ENCODE results near the gene RGMA.

The RGMA gene, protein sequence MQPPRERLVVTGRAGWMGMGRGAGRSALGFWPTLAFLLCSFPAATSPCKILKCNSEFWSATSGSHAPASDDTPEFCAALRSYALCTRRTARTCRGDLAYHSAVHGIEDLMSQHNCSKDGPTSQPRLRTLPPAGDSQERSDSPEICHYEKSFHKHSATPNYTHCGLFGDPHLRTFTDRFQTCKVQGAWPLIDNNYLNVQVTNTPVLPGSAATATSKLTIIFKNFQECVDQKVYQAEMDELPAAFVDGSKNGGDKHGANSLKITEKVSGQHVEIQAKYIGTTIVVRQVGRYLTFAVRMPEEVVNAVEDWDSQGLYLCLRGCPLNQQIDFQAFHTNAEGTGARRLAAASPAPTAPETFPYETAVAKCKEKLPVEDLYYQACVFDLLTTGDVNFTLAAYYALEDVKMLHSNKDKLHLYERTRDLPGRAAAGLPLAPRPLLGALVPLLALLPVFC

GRCh38 chr15:93088981-93089726, at the start of gene RGMA:
Gene RGMA, minus strand, starts transcription at chr15:93089211. Its CDS starts 279 bp downstream, at chr15:93088932.
- no peak for DNase-seq

DNA sequence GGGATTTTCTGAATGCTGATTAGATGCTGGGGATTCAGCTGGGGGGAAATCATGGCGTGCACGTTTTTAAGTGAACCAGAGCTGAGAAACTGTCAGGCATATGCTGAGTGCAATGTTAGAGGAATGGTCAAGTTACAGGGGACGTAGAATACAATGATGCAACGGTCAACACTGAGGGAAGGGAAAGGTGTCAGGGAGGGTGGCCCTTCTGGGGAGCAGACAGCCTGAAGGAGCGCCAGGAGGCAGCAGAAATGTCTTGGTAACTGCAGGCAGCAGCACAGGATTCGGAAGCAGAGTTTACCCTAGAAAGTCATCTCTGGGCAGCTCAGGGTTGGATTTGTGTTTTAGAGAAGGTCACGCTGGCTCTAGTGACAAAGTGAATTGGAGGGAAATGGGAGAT, 47.6 kb upstream of the RGMA start:
- DNase-seq: no peak

DNA sequence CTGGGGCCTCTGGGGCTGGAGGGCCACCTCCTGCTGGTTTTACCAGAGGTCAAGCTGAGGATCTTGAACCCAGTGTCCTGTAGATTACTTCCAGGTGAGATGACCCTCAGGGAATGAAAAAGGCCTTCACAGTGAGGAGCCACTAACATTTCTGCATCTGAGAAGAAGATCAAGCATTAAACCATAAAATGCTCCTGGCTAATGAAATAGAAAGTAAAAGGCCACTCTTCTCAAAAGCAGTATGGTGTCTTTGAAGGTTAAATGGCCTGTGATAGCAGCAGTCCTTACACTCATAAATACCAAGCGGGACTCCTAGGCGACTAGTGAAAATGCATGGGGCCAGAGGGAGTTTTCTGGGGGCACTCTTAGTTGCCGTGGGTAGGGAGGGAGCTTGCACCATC, 47.0 kb upstream of the RGMA start:
- DNase-seq: no peak

DNA sequence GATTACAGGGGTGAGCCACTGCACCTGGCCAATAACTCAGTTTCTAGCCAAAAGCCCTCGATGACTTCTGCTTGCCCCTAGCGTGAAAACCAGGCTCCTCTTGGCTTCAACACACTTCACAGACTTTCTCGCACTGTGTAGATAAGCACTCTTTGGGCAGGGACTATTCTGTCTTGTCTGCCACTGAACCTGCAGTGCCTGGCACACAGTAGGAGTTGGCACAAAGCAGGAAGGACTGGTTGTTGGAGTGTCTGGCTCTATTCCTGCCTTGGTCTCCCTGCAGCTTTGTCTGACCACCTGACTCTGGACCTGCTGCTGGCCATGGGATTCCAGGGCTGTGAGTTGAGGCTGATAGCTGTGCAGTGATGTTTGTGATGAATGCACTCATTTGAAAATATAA, 46.4 kb upstream of the RGMA start:
- no peak for DNase-seq

DNA sequence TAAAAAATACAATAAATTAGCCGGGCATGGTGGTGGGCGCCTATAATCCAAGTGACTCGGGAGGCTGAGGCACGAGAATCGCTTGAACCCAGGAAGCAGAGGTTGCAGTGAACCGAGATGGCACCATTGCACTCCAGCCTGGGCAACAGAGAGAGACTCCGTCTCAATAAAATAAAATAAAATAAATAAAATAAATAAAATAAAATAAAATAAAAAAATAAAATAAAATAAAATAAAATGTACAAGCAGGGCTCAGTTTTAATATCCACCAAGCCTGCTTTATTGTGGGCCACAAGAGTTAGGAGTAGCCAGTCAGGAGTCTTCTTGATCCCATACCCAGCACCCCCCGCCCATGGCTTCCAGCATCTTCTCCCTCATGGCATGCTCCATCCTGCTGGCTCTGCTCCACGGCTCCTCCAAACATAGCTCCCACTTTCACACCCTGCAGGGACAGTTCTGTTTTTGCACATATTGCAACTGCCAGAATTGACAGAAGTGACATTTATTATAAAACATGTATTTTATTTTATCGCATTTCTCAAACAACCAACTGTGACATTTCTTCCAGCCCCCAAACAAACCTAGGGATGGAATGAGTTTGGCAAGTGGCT, 42.6 kb upstream of the RGMA start:
- DNase-seq: no peak

GRCh38 chr15:93129702-93130488, 40.9 kb upstream of the RGMA start:
- no peak for DNase-seq

DNA sequence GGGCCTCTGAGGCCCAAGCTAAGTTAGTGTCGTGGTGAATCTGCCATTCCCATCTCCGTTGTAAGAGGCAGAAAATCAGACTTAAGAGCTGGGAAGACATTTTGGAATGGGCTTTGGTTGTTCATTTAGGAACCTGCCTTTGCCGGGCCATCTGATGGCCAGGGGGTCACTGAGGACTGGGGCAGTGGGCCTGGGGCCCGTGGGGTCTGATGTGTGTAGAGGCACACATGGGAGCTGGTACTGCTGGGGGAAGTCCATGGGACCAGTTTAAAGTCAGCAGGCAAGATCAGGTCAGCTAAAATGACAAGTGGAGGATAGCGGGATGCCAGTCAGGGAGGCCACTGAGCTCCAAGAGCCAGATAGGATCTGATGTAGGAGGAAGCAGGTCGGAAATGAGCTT, 38.3 kb upstream of the RGMA start:
- no peak for DNase-seq

GRCh38 chr15:93126599-93126998, 37.6 kb upstream of the RGMA start:
- DNase-seq: no peak

- DNase-seq: no peak
Observed at GRCh38 chr15:93126148-93126547, 37.1 kb upstream of the RGMA start.

DNA sequence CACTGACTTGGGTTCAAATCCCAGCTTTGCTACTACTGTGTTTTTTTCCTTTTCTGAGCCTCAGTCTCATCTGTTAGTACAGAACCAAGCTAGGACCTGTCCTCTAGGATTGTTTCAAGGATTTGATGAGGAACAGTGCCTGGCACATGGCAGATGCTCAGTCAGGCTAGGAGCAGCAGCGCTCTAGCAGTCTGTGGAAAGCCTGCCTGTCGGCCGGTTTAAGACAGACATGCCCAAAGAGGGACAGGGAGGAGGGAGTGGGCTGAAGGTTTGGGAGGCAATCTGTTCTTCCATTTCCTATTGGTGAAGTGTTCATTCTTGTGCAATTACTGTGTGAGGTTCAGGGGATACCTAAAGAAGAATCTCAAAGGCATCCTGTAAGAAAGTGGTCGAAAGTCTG, 35.1 kb upstream of the RGMA start:
- no peak for DNase-seq

DNA sequence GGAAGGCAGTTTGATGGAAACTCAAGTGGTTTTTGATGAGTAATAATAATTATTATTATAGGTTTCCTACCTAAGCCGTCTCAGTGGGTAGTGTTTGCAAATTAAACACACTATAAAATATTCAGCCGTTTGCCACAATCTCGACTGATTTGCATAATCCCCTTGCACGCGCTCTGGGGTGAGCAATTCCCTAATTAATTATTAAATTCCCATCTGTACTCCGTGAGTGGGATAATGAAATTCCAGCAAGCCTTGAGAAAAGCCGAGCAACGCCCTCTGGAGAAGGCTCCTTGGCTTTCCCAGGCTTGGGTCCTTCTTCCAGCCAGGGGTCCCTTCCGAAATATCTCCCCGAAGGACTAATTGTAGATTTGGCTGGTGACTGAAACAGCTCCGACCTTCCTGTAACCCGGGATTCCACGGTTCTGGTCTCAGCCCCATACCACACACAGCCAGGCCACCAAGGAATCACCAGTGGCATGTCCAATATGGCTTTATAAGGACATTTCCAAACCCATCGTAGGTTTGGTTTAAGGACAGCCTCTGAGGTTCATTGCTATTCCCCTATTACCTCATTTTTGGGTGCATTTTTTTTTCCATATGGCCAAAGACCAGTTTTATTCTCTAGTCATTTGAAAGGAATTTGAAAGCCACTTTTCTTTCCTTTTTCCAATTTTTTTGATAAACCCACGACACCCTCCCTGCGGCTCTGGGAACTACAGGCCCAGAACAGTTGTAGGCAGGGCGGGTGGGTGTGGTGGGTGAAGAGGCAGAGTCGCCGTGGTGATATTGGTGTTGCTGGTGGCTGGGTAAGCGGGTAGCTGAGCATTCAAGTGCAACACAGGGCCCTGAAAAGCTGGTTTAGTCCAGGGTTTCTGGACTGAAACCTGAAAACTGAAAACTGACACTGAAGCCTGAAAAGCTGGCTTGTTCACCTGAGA, 33.2 kb upstream of the RGMA start:
- no peak for DNase-seq

DNA sequence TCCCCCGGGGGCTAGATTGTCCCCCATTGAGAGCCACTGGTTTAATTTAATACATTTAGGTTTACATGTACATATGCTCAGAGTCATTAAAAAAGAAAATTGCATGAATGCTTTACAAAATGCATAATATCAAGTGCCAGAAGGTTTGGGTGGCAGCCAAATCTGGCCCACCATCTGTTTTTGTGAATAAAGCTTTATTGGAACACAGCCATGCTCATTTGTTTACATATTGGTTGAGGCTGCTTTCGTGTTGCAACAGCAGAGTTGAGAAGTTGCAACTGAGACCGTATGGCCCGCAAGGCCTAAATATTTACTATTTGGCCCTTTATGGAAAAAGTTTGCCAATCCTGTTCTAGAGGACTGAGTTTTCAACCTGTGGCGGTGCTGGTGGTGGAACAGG, 32.1 kb upstream of the RGMA start:
- no peak for DNase-seq

- DNase-seq: no peak
Observed at GRCh38 chr15:93118904-93119303, 29.9 kb upstream of the RGMA start.

- DNase-seq: no peak
Observed at GRCh38 chr15:93111451-93111850, 22.4 kb upstream of the RGMA start.

GRCh38 chr15:93110502-93111040, 21.6 kb upstream of the RGMA start:
- DNase-seq: no peak

DNA sequence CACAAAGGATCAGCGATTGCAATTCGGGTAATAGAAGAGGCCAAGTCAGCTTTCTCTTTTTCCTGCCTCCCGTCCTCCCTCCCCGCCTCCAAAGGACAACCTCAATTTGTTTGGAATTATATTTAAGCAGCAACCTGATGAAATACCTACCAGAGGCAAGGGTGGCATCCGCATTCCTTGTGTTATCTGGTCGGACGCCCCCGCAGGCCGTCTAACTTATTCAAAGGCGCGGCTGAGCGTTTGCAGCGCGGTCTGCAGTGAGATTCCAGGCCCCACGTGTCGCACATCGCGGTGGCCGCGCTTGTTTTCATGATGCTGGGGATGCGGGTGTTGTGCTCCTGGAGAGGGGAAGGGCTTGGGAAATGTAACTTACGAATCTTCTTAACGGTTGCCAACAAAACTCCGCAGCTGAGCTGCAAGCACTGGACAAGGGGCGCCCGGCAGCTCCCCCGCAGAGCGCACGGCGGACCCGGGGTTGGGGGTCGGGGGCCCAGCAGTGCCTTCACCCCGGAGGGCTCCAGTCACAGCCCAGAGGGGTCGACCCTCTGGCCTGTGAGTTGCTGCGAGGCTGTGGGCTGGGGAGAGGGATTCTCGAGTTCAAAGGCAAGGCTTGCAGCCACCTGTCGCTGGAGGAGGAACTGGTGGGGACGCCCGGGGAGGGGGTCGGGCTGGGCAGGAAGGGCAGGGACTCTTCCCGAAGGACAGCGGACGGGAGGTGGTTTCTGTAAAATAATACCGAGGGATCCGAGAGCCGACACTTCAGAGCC, 20.5 kb upstream of the RGMA start:
- DNase-seq: no peak

DNA sequence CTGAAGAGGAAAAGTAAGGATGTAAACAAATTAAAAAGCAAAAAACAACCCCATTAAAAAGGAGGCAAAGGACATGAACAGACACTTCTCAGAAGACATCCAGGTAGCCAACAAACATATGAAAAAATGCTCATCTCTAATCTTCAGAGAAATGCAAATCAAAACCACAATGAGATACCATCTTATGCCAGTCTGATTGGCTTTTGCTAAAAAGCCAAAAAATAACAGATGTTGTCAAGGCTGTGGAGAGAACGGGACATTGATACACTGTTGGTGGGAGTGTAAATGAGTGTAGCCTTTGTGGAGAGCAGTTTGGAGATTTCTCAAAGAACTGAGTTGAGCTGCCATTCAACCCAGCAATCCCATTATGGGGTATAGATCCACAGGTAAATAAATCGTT, 18.6 kb upstream of the RGMA start:
- DNase-seq: no peak

- DNase-seq: no peak
Observed at GRCh38 chr15:93105485-93105884, 16.5 kb upstream of the RGMA start.

GRCh38 chr15:93103823-93104222, 14.8 kb upstream of the RGMA start:
- DNase-seq: no peak

GRCh38 chr15:93102211-93102610, 13.2 kb upstream of the RGMA start:
- DNase-seq: no peak

GRCh38 chr15:93093765-93094164, 4.8 kb upstream of the RGMA start:
- no peak for DNase-seq

All from activated CD4-positive, CD25-positive, alpha-beta regulatory T cell treated with anti-CD3 and anti-CD28 coated beads, Interleukin-2, amount 50 U/mL, for 72 hours (primary cell).